SK-N-SH (cell line): Measurements from ENCODE around the gene PTGES3. TPM values are rescaled to one million over a fixed set of nuclear protein-coding genes. Genes with fewer than 3 reads are reported as not detected.

Experiments used
- CTCF ChIA-PET: fragments of 300-600, 350-600 bp; formaldehyde crosslinking; extraction: SDS; loops from one replicate; lab custom pipeline; 2021; lab: Yijun Ruan, JAX
- POLR2A ChIA-PET: fragments of 350-600 bp; sonication (Branson Sonifier 250); formaldehyde crosslinking; extraction: SDS; loops from one replicate; lab custom pipeline; 2020; ENCODE audit warnings: antibody characterized with exemption, inconsistent platforms; lab: Yijun Ruan, JAX
- DNase-seq: peaks from one replicate; pipeline ENCODE4 v3.0.0; 2012
- H2AFZ ChIP-seq: fragments of 200-600 bp; sonication (generic); 2 replicates; pipeline ENCODE4 v1.8.1; 2016; ENCODE audit warnings: antibody characterized with exemption, mild to moderate bottlenecking, low read depth
- H3F3A ChIP-seq: fragments of 200-600 bp; sonication (generic); replicated peaks from 2 replicates; pipeline ENCODE3; 2016; ENCODE audit warnings: antibody characterized with exemption, mild to moderate bottlenecking; ENCODE audit not compliant: insufficient read depth
- H3K27ac ChIP-seq, 2 experiments: fragments of 200-500 bp in 1 of 2; fragments of 200-600 bp in 1 of 2; sonication (Bioruptor generic) in 1 of 2; sonication (generic), shearing (Covaris generic) in 1 of 2; 2 replicates each; pipeline versions ENCODE4 v1.5.1 to v1.6.1; 2014 to 2016; ENCODE audit warnings: low read depth in 2 of 2, inconsistent platforms in 1 of 2, low read length in 1 of 2, mild to moderate bottlenecking in 1 of 2, mixed read lengths in 1 of 2
- H3K27me3 ChIP-seq: fragments of 200-600 bp; sonication (generic), shearing (Covaris generic); 2 replicates; pipeline ENCODE4 v1.6.1; 2016; ENCODE audit warnings: mixed run types; ENCODE audit not compliant: insufficient read depth
- H3K36me3 ChIP-seq, 2 experiments: fragments of 200-500 bp in 1 of 2; fragments of 200-600 bp in 1 of 2; sonication (Bioruptor generic) in 1 of 2; sonication (generic) in 1 of 2; replicated peaks in 1 of 2; 2 replicates each; pipeline versions ENCODE3 to v1.5.1; 2014 to 2016; ENCODE audit warnings: low read length in 1 of 2, mild to moderate bottlenecking in 1 of 2; ENCODE audit not compliant: insufficient read depth in 2 of 2, control insufficient read depth in 1 of 2
- H3K4me1 ChIP-seq, 2 experiments: fragments of 200-500 bp in 1 of 2; fragments of 200-600 bp in 1 of 2; sonication (Bioruptor generic) in 1 of 2; sonication (generic), shearing (Covaris generic) in 1 of 2; 2 replicates each; pipeline versions ENCODE4 v1.5.1 to v1.6.1; 2014 to 2016; ENCODE audit warnings: low read depth in 1 of 2, low read length in 1 of 2, mixed run types in 1 of 2; ENCODE audit not compliant: insufficient read depth in 2 of 2, control insufficient read depth in 1 of 2
- H3K4me2 ChIP-seq: fragments of 200-600 bp; sonication (generic), shearing (Covaris generic); 2 replicates; pipeline ENCODE4 v1.6.1; 2017; ENCODE audit warnings: mixed run types
- H3K4me3 ChIP-seq, 2 experiments: fragments of 200-500 bp in 1 of 2; fragments of 200-600 bp in 1 of 2; sonication (Bioruptor generic) in 1 of 2; sonication (generic), shearing (Covaris generic) in 1 of 2; 2 replicates each; pipeline versions ENCODE4 v1.5.1 to v1.8.1; 2014 to 2016; ENCODE audit warnings: low read depth in 2 of 2, inconsistent platforms in 1 of 2, low read length in 1 of 2, mild to moderate bottlenecking in 1 of 2, mixed read lengths in 1 of 2, moderate library complexity in 1 of 2
- H3K79me2 ChIP-seq: fragments of 200-600 bp; sonication (generic); 2 replicates; pipeline ENCODE4 v1.8.1; 2017; ENCODE audit warnings: mild to moderate bottlenecking; ENCODE audit not compliant: insufficient read depth
- H3K9ac ChIP-seq: fragments of 200-600 bp; sonication (generic); 2 replicates; pipeline ENCODE4 v1.6.1; 2017; ENCODE audit warnings: mixed run types
- H3K9me2 ChIP-seq: fragments of 200-600 bp; sonication (generic); 2 replicates; pipeline ENCODE4 v1.6.1; 2017; ENCODE audit warnings: mixed run types
- H3K9me3 ChIP-seq: fragments of 200-600 bp; sonication (generic); 2 replicates; pipeline ENCODE4 v1.6.1; 2017; ENCODE audit warnings: mixed run types, mild to moderate bottlenecking, moderate library complexity
- H4K20me1 ChIP-seq: fragments of 200-600 bp; sonication (generic); 2 replicates; pipeline ENCODE4 v1.6.1; 2017; ENCODE audit warnings: mild to moderate bottlenecking, mixed run types; ENCODE audit not compliant: insufficient read depth
- CHD2 ChIP-seq: fragments of 150-350 bp; IDR thresholded peaks from 2 replicates; pipeline ENCODE4 v1.6.1; 2018; ENCODE audit warnings: low read length; ENCODE audit not compliant: partially characterized antibody
- FOSL2 ChIP-seq: IDR thresholded peaks from 2 replicates; pipeline ENCODE4 v1.4.0; 2012; ENCODE audit warnings: low read depth, mild to moderate bottlenecking, moderate library complexity, borderline replicate concordance
- FOXJ3 ChIP-seq: sonication (generic); formaldehyde crosslinking; IDR thresholded peaks from 2 replicates; pipeline ENCODE4 v1.5.1; 2020; ENCODE audit warnings: mild to moderate bottlenecking, missing genetic modification reagents
- FOXM1 ChIP-seq: IDR thresholded peaks from 2 replicates; pipeline ENCODE4 v1.4.0; 2012; ENCODE audit warnings: low read depth, mild to moderate bottlenecking
- GATA2 ChIP-seq: sonication (generic); formaldehyde crosslinking; IDR thresholded peaks from 2 replicates; pipeline ENCODE4 v1.5.0; 2020; ENCODE audit warnings: mild to moderate bottlenecking, missing genetic modification reagents
- JUND ChIP-seq: IDR thresholded peaks from 2 replicates; pipeline ENCODE4 v1.4.0; 2012
- MEF2A ChIP-seq: IDR thresholded peaks from 2 replicates; pipeline ENCODE4 v1.4.0; 2012; ENCODE audit warnings: low read depth, borderline replicate concordance
- NFIC ChIP-seq: IDR thresholded peaks from 2 replicates; pipeline ENCODE4 v1.4.0; 2012; ENCODE audit warnings: borderline replicate concordance
- TAF1 ChIP-seq: IDR thresholded peaks from 2 replicates; pipeline ENCODE4 v1.6.1; 2012; ENCODE audit warnings: low read depth, mild to moderate bottlenecking, low read length, moderate library complexity, borderline replicate concordance
- WGBS: methylation state at CpG from one replicate; pipeline ENCODE4 v1.1.6; 2017; ENCODE audit warnings: low lambda C conversion rate; 5-methylcytosine and 5-hydroxymethylcytosine counted together
- polyA plus RNA-seq, 3 experiments: library from polyadenylated mRNA; depleted of rRNA; stranded (reverse); fragments of >200 nt; gene quantifications; 2 replicates each; pipeline ENCODE4 v1.2.3, GENCODE V29; 2012
- TF ChIP-seq, protein P1 (sequence below): IDR thresholded peaks from 2 replicates; pipeline ENCODE4 v1.4.0; 2012; ENCODE audit warnings: low read depth, borderline replicate concordance
- TF ChIP-seq, protein P2 (sequence below): fragments of 200-600 bp; sonication (generic); IDR thresholded peaks from 2 replicates; pipeline ENCODE4 v1.6.1; 2017; ENCODE audit warnings: antibody characterized with exemption, mild to moderate bottlenecking, moderate library complexity
- TF ChIP-seq, protein P3 (sequence below): fragments of 150-350 bp; IDR thresholded peaks from 2 replicates; pipeline ENCODE4 v1.6.1; 2017; ENCODE audit warnings: antibody characterized with exemption, low read length, low read depth, borderline replicate concordance
- TF ChIP-seq, protein P4 (sequence below): IDR thresholded peaks from 2 replicates; pipeline ENCODE4; 2012

The PTGES3 gene
- polyA plus RNA-seq, 1 of the 3 experiments (the other 2 are of a cell fraction), result 38.9 TPM

DNA sequence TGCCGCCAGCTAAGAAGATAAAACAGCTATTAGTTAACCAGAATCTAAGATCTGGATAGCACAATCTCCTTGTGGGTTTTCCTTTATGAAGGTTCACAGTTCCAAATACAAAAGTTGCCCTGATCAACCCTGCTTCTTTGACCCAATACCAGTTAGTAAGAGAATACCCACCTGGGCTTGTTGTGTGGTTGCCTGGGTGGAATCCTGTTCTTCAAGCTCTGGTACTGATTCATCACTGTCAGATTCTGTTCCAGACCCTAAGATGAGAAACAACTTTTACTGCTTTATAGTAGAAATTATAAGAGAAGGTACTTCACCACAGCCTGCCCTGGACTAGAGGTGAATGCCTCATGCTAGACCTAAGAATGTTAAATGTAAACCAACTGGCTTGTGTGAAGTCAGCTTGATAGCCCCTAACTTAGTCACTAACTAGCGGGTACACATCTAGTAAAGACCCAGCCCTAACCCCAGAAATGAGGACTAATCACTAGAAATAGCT is 26.4 kb upstream of the PTGES3 start (continued):
- TF ChIP-seq, protein P1, sequence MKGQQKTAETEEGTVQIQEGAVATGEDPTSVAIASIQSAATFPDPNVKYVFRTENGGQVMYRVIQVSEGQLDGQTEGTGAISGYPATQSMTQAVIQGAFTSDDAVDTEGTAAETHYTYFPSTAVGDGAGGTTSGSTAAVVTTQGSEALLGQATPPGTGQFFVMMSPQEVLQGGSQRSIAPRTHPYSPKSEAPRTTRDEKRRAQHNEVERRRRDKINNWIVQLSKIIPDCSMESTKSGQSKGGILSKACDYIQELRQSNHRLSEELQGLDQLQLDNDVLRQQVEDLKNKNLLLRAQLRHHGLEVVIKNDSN, result no peak
- TF ChIP-seq CHD2, result no peak
- TF ChIP-seq, all 33 proteins: peak for 0

DNA sequence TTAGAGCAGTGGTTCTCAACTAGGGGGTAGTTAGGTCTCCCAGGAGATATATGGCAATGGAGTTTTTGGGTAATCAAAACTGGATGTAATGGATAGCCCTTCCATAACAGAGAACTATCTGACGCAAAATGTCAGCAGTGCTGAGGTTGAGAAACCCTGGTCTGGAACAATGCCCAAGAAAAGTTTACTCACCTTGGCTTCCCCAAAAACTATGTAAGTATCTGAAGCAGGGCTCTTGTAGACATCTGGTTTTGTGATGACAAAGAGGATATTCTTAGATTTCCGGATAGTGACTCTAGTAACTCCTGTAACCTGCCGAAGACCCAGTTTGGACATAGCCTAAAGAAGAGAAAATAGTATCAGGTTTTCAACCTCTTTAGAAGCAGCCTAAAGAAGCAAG is 25.3 kb upstream of the PTGES3 start:
- CTCF ChIA-PET, result interaction anchor here (0.6 to 0.8 kb wide), 2 partner anchors 9 to 386 kb away, joined by 3 read pairs; no protein-coding TSS in a partner anchor
- Histone ChIP-seq H2AFZ (no peak overlapping the region), H4K20me1 (peaks cover 43% of the 10 kb centered on the region), H3K36me3 (peaks cover 45 to 47% of the 10 kb centered on the region in 2 experiments), H3K27me3 (no peaks in the 10 kb centered on the region), H3K9ac (no peak overlapping the region), H3K4me2 (no peak overlapping the region), H3K79me2 (peaks cover 32% of the 10 kb centered on the region), H3K27ac (no peak overlapping the region), H3K4me3 (no peak overlapping the region), H3F3A (peaks cover 66% of the 10 kb centered on the region), H3K9me2 (no peaks in the 10 kb centered on the region), H3K4me1 (no peaks in the 10 kb centered on the region; a peak in 1 of 4 replicates), H3K9me3 (no peaks in the 10 kb centered on the region)
- POLR2A ChIA-PET, result interaction anchor here (1.2 to 1.4 kb wide), 2 partner anchors 12 to 25 kb away, joined by 3 to 4 read pairs; partner anchors contain the start of gene PTGES3
- 90% methylated on average over 3 of the region's 3 CpGs for WGBS
- TF ChIP-seq NFIC (no peak), GATA2 (CRISPR knock-in tag) (no peak), FOXM1 (no peak), FOXJ3 (CRISPR knock-in tag) (no peak), MEF2A (no peak), TAF1 (no peak), FOSL2 (no peak), JUND (no peak)
- TF ChIP-seq, protein P2, sequence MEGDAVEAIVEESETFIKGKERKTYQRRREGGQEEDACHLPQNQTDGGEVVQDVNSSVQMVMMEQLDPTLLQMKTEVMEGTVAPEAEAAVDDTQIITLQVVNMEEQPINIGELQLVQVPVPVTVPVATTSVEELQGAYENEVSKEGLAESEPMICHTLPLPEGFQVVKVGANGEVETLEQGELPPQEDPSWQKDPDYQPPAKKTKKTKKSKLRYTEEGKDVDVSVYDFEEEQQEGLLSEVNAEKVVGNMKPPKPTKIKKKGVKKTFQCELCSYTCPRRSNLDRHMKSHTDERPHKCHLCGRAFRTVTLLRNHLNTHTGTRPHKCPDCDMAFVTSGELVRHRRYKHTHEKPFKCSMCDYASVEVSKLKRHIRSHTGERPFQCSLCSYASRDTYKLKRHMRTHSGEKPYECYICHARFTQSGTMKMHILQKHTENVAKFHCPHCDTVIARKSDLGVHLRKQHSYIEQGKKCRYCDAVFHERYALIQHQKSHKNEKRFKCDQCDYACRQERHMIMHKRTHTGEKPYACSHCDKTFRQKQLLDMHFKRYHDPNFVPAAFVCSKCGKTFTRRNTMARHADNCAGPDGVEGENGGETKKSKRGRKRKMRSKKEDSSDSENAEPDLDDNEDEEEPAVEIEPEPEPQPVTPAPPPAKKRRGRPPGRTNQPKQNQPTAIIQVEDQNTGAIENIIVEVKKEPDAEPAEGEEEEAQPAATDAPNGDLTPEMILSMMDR, result no peak
- TF ChIP-seq, protein P1, result no peak
- TF ChIP-seq, protein P3, sequence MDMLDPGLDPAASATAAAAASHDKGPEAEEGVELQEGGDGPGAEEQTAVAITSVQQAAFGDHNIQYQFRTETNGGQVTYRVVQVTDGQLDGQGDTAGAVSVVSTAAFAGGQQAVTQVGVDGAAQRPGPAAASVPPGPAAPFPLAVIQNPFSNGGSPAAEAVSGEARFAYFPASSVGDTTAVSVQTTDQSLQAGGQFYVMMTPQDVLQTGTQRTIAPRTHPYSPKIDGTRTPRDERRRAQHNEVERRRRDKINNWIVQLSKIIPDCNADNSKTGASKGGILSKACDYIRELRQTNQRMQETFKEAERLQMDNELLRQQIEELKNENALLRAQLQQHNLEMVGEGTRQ, result no peak
- TF ChIP-seq, protein P4, sequence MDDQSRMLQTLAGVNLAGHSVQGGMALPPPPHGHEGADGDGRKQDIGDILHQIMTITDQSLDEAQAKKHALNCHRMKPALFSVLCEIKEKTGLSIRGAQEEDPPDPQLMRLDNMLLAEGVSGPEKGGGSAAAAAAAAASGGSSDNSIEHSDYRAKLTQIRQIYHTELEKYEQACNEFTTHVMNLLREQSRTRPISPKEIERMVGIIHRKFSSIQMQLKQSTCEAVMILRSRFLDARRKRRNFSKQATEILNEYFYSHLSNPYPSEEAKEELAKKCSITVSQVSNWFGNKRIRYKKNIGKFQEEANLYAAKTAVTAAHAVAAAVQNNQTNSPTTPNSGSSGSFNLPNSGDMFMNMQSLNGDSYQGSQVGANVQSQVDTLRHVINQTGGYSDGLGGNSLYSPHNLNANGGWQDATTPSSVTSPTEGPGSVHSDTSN, result no peak
- DNase-seq, result no peak
